Activated CD8-positive, alpha-beta memory T cell treated with anti-CD3 and anti-CD28 coated beads, Interleukin-2, amount 10 ng/mL, durations not matched to agents 7 days and 5 days (primary cell): ENCODE measurements around the gene IFT43. TPM values are rescaled to one million over a fixed set of nuclear protein-coding genes. Genes with fewer than 3 reads are reported as not detected.

ENCODE experiments used
- ATAC-seq: fragments of 150-1000 bp; cut with Tn5 transposase; one replicate; pipeline ENCODE4 v1.10.0; 2021; ENCODE audit warnings: moderate library complexity
- CTCF ChIA-PET: fragments of 350-600 bp; sonication (Branson Sonifier 250); formaldehyde crosslinking; loops from one replicate; lab custom pipeline; 2021; ENCODE audit warnings: antibody characterized with exemption; lab: Charles Lee
- DNase-seq: peaks from one replicate; pipeline ENCODE4 v3.0.0-alpha.2; 2020
- H3K27ac Mint-ChIP-seq: one replicate; pipeline ENCODE4 v1.8.0; 2021; ENCODE audit warnings: mild to moderate bottlenecking, mixed read lengths
- H3K27me3 Mint-ChIP-seq: one replicate; pipeline ENCODE4 v1.8.0; 2021; ENCODE audit warnings: mixed read lengths
- H3K36me3 Mint-ChIP-seq: one replicate; pipeline ENCODE4 v1.8.0; 2021; ENCODE audit warnings: mild to moderate bottlenecking, mixed read lengths
- H3K4me1 Mint-ChIP-seq: one replicate; pipeline ENCODE4 v1.8.0; 2021; ENCODE audit warnings: mixed read lengths
- H3K4me3 Mint-ChIP-seq: one replicate; pipeline ENCODE4 v1.8.0; 2021; ENCODE audit warnings: mild to moderate bottlenecking, moderate library complexity, mixed read lengths
- H3K9me3 Mint-ChIP-seq: one replicate; pipeline ENCODE4 v1.8.0; 2022; ENCODE audit warnings: low read depth, mixed read lengths
- total RNA-seq, 2 experiments: library from RNA; stranded (reverse); gene quantifications; one replicate each; pipeline ENCODE4 v1.2.3, GENCODE V29; 2021

IFT43 gene
- total RNA-seq, 2 experiments from 2014 or later = 5.5 to 6.0 TPM

DNA sequence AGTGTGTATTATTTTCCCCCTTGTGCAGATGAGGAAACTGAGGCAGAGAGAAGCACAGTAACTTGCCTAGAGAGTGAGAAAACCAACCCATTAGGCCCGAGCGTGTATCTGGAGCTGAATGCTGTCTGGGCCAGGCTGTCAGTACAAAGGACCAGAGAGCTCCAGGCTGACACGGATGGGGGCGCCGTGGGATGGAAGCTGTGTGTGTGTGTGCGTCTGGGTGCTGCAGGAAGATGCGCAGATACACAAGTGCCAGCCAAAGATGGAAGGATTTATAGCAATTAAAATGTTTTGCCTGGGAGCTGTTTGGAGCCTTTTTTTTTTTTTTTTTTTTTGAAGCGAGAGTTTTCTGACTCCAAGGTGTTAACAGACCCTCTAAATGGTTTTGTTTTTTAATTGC, 112.5 kb downstream of the IFT43 start:
- CTCF ChIA-PET = interaction anchor here (0.7 to 0.8 kb wide), 2 partner anchors 10 to 1054 kb away, joined by 3 read pairs; no protein-coding TSS in a partner anchor
- no peaks in the 10 kb centered on the region for H3K27me3 Mint-ChIP-seq
- H3K36me3 Mint-ChIP-seq = no peaks in the 10 kb centered on the region
- H3K4me3 Mint-ChIP-seq = no peak overlapping the region
- ATAC-seq (no peak), DNase-seq (no peak)
- H3K27ac Mint-ChIP-seq = no peak overlapping the region
- no peaks in the 10 kb centered on the region for H3K9me3 Mint-ChIP-seq
- no peaks in the 10 kb centered on the region for H3K4me1 Mint-ChIP-seq

- CTCF ChIA-PET = no interaction called here
- Mint-ChIP-seq H3K4me3 (no peak overlapping the region), H3K4me1 (no peaks in the 10 kb centered on the region), H3K27ac (no peak overlapping the region), H3K36me3 (no peaks in the 10 kb centered on the region), H3K9me3 (no peaks in the 10 kb centered on the region), H3K27me3 (no peaks in the 10 kb centered on the region)
- DNase-seq (no peak), ATAC-seq (no peak)
Measured at GRCh38 chr14:76098916-76099675, 113.5 kb downstream of the IFT43 start.

DNA sequence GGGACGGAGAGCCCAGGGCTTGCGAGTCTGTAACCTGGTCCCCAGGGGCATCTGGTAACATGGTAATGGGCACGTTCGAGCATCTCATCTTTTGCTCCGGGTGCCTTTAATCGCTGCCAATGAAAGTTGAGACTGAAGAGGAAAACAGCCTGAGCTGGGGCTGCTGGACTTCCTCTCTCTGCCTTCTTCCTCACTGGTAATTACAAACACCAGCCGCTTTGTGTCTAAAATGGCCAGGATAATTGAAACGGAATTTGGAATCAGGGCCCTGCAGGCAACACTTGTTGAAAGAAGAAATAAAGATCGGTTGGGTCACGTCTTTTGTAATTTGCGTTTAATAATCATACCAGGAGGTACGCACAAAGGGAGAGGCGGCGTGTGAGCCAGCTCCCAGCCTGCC, 114.7 kb downstream of the IFT43 start:
- no peaks in the 10 kb centered on the region for H3K27me3 Mint-ChIP-seq
- H3K4me3 Mint-ChIP-seq = no peak overlapping the region
- CTCF ChIA-PET = no interaction called here

GRCh38 chr14:76101391-76102379, 116.1 kb downstream of the IFT43 start:
- H3K9me3 Mint-ChIP-seq = no peaks in the 10 kb centered on the region
- ATAC-seq = no peak
- no peak for DNase-seq
- CTCF ChIA-PET = no interaction called here
- no peak overlapping the region for H3K27ac Mint-ChIP-seq
- H3K4me3 Mint-ChIP-seq = no peak overlapping the region
- H3K4me1 Mint-ChIP-seq = no peaks in the 10 kb centered on the region
- no peaks in the 10 kb centered on the region for H3K36me3 Mint-ChIP-seq
- no peaks in the 10 kb centered on the region for H3K27me3 Mint-ChIP-seq

More for the DNA sequence above, 114.7 kb downstream of the IFT43 start:
- no peak for DNase-seq
- ATAC-seq = no peak
- H3K27ac Mint-ChIP-seq = no peak overlapping the region
- no peaks in the 10 kb centered on the region for H3K4me1 Mint-ChIP-seq
- H3K36me3 Mint-ChIP-seq = no peaks in the 10 kb centered on the region
- H3K9me3 Mint-ChIP-seq = no peaks in the 10 kb centered on the region

- H3K27ac Mint-ChIP-seq = no peak overlapping the region
- ATAC-seq (no peak), DNase-seq (no peak)
- no peaks in the 10 kb centered on the region for H3K4me1 Mint-ChIP-seq
- no peaks in the 10 kb centered on the region for H3K27me3 Mint-ChIP-seq
- H3K36me3 Mint-ChIP-seq = no peaks in the 10 kb centered on the region
- H3K9me3 Mint-ChIP-seq = no peaks in the 10 kb centered on the region
- no peak overlapping the region for H3K4me3 Mint-ChIP-seq
- CTCF ChIA-PET = no interaction called here
Measured at GRCh38 chr14:76104802-76105355, 119.3 kb downstream of the IFT43 start.

GRCh38 chr14:76106188-76106587, 120.6 kb downstream of the IFT43 start:
- H3K4me1 Mint-ChIP-seq = no peaks in the 10 kb centered on the region

GRCh38 chr14:76109087-76109880, 123.7 kb downstream of the IFT43 start:
- no peak overlapping the region for H3K4me3 Mint-ChIP-seq
- H3K27me3 Mint-ChIP-seq = no peaks in the 10 kb centered on the region
- H3K4me1 Mint-ChIP-seq = no peaks in the 10 kb centered on the region
- no peak for ATAC-seq
- no peak for DNase-seq
- no peaks in the 10 kb centered on the region for H3K36me3 Mint-ChIP-seq
- CTCF ChIA-PET = no interaction called here
- no peak overlapping the region for H3K27ac Mint-ChIP-seq
- H3K9me3 Mint-ChIP-seq = no peaks in the 10 kb centered on the region

More at GRCh38 chr14:76106188-76106587, 120.6 kb downstream of the IFT43 start:
- H3K27me3 Mint-ChIP-seq = no peaks in the 10 kb centered on the region
- no peak overlapping the region for H3K4me3 Mint-ChIP-seq
- no peaks in the 10 kb centered on the region for H3K36me3 Mint-ChIP-seq
- no peaks in the 10 kb centered on the region for H3K9me3 Mint-ChIP-seq
- CTCF ChIA-PET = no interaction called here
- no peak for DNase-seq
- no peak overlapping the region for H3K27ac Mint-ChIP-seq
- ATAC-seq = no peak

DNA sequence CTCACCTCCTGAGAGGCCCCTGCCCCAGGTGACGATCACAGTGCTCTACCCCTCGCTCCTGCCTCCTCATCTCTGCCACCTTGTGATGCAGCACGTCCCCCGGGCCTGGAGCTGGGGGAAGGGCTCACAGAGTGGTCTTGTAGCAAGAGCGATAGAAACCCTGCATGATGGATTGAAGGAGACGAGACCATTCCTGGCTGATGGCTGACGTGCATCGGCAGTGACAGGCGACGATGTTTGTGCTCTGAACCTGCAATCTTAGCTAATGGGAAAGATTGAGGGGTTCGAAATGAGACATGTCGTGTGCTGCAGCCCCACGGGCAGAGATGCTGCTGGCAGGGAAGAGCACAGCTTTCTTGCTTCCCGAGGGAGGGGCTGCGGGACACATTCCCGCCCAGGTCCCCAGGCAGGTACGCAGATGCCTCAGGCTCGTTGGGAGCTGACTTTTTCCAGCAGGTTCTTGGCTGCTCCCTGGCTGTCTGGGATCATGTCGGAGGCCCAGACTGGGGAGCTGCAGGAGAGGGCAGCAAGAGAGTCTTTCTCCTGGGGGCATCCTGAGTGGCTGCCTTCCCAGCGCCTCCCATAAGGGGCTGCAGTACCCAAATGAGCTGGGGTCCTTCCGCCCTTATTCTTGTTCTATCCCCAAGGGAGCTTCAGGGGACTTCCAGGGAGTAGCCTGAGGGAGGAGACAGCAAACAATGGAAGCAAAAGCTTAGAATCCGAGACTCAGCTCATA, 127.5 kb downstream of the IFT43 start:
- H3K27ac Mint-ChIP-seq = no peak overlapping the region
- peaks cover 4% of the 10 kb centered on the region for H3K27me3 Mint-ChIP-seq
- no peak overlapping the region for H3K4me3 Mint-ChIP-seq
- H3K4me1 Mint-ChIP-seq = no peaks in the 10 kb centered on the region
- no peaks in the 10 kb centered on the region for H3K9me3 Mint-ChIP-seq
- CTCF ChIA-PET = interaction anchor here (1.0 kb wide), 1 partner anchor 33 kb away, joined by 3 read pairs; no protein-coding TSS in a partner anchor
- ATAC-seq (no peak), DNase-seq (no peak)
- H3K36me3 Mint-ChIP-seq = no peaks in the 10 kb centered on the region

GRCh38 chr14:76113691-76114090, 128.1 kb downstream of the IFT43 start:
- CTCF ChIA-PET = interaction anchor here (1.0 kb wide), 1 partner anchor 34 kb away, joined by 3 read pairs; no protein-coding TSS in a partner anchor
- Mint-ChIP-seq H3K27me3 (peaks cover 4% of the 10 kb centered on the region), H3K27ac (no peak overlapping the region), H3K4me1 (no peaks in the 10 kb centered on the region), H3K4me3 (no peak overlapping the region), H3K9me3 (no peaks in the 10 kb centered on the region), H3K36me3 (no peaks in the 10 kb centered on the region)
- ATAC-seq (no peak), DNase-seq (no peak)

- Mint-ChIP-seq H3K27me3 (peaks cover 4% of the 10 kb centered on the region), H3K4me1 (no peaks in the 10 kb centered on the region), H3K9me3 (no peaks in the 10 kb centered on the region), H3K36me3 (no peaks in the 10 kb centered on the region), H3K4me3 (no peak overlapping the region), H3K27ac (no peak overlapping the region)
- CTCF ChIA-PET = no interaction called here
- DNase-seq (no peak), ATAC-seq (no peak)
Measured at GRCh38 chr14:76115010-76115422, 129.5 kb downstream of the IFT43 start.

GRCh38 chr14:76117789-76118484, 132.4 kb downstream of the IFT43 start:
- Mint-ChIP-seq H3K36me3 (no peaks in the 10 kb centered on the region), H3K4me1 (no peaks in the 10 kb centered on the region), H3K4me3 (no peak overlapping the region), H3K9me3 (no peaks in the 10 kb centered on the region), H3K27ac (no peak overlapping the region), H3K27me3 (peaks cover 4% of the 10 kb centered on the region)
- no peak for ATAC-seq
- CTCF ChIA-PET = no interaction called here
- DNase-seq = no peak

DNA sequence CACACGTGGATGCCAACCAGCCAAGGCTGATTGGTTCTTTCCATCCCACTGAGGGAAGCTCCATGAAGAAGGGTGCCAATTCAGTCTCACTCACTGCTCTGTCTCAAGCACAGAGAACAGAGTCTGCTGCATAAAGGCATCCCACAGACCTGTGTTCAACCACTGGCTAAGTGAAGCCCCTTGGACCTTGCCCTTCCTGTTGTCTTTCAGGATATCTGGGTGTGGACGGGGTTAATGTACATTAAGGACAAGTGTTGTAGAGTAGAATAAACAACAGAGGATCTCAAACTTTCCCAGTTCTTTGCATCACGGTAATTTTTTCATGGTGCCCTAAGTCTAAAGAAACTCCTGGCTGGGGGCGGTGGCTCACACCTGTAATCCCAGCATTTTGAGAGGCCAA, 133.0 kb downstream of the IFT43 start:
- Mint-ChIP-seq H3K27ac (no peak overlapping the region), H3K9me3 (no peaks in the 10 kb centered on the region), H3K4me1 (no peaks in the 10 kb centered on the region), H3K36me3 (no peaks in the 10 kb centered on the region), H3K4me3 (no peak overlapping the region), H3K27me3 (peaks cover 4% of the 10 kb centered on the region)
- CTCF ChIA-PET = no interaction called here
- DNase-seq (no peak), ATAC-seq (no peak)
